C4-2B (cell line): ENCODE data around the gene MYL10.

Source experiments
- ZFX ChIP-seq: fragments of 450-650 bp; IDR thresholded peaks from 2 replicates; pipeline ENCODE4 v1.6.1; 2017
- TF ChIP-seq, protein P1 (sequence below): fragments of 450-650 bp; conservative IDR thresholded peaks from 2 replicates; pipeline ENCODE4 v1.5.1; 2017; ENCODE audit warnings: mild to moderate bottlenecking

DNA sequence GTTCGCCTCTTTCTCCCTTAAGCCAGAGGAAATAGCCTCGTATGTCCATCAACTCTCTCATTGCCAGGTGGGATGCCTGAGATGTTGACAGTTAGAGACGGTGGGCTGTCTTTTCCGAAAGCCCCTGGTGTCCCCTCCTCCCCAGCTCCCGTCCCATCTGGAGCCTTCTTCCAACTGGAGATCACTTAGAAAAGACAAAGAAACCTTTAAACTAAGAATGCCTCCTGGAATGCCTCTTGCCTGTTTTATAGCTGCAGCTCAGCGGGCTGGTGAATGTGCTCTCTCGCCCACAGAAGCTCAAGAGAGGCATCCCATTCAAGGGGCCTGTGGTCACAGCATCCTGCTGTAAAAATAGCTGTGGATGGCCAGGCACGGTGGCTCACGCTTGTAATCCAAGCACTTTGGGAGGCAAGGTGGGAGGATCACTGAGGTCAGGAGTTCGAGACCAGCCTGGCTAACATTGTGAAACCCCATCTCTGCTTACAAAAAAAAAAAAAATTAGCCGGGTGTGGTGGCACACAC is 5.2 kb upstream of the MYL10 start:
- TF ChIP-seq, protein P1, sequence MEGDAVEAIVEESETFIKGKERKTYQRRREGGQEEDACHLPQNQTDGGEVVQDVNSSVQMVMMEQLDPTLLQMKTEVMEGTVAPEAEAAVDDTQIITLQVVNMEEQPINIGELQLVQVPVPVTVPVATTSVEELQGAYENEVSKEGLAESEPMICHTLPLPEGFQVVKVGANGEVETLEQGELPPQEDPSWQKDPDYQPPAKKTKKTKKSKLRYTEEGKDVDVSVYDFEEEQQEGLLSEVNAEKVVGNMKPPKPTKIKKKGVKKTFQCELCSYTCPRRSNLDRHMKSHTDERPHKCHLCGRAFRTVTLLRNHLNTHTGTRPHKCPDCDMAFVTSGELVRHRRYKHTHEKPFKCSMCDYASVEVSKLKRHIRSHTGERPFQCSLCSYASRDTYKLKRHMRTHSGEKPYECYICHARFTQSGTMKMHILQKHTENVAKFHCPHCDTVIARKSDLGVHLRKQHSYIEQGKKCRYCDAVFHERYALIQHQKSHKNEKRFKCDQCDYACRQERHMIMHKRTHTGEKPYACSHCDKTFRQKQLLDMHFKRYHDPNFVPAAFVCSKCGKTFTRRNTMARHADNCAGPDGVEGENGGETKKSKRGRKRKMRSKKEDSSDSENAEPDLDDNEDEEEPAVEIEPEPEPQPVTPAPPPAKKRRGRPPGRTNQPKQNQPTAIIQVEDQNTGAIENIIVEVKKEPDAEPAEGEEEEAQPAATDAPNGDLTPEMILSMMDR, result no peak
- TF ChIP-seq ZFX, result no peak
